DOHH2 (cell line): Measurements from ENCODE around the gene ACTRT2.

ENCODE experiments used
- H3F3A ChIP-seq: fragments of 200-600 bp; sonication (generic), shearing (Covaris generic); 2 replicates; pipeline ENCODE4 v1.6.0; 2016; ENCODE audit warnings: antibody characterized with exemption, mild to moderate bottlenecking; ENCODE audit not compliant: control insufficient read depth, insufficient read depth
- H3K27ac ChIP-seq: fragments of 200-600 bp; sonication (generic); 2 replicates; pipeline ENCODE4 v1.5.1; 2014; ENCODE audit warnings: low read depth, mild to moderate bottlenecking, low read length, moderate library complexity
- H3K27me3 ChIP-seq: fragments of 200-600 bp; sonication (generic); 2 replicates; pipeline ENCODE4 v1.6.1; 2014; ENCODE audit warnings: mild to moderate bottlenecking, low read length, mixed read lengths; ENCODE audit not compliant: control insufficient read depth
- H3K36me3 ChIP-seq: fragments of 200-600 bp; sonication (generic); 2 replicates; pipeline ENCODE4 v1.6.1; 2014; ENCODE audit warnings: mild to moderate bottlenecking, low read length, moderate library complexity, mixed read lengths; ENCODE audit not compliant: control insufficient read depth
- H3K4me1 ChIP-seq: fragments of 200-600 bp; sonication (generic); 2 replicates; pipeline ENCODE4 v1.6.1; 2014; ENCODE audit warnings: mild to moderate bottlenecking, low read length, mixed read lengths; ENCODE audit not compliant: control insufficient read depth
- H3K4me2 ChIP-seq: fragments of 200-600 bp; sonication (generic); 2 replicates; pipeline ENCODE4 v1.6.0; 2014; ENCODE audit warnings: mild to moderate bottlenecking, low read length, moderate library complexity
- H3K4me3 ChIP-seq: fragments of 200-600 bp; sonication (generic); 2 replicates; pipeline ENCODE4 v1.5.1; 2014; ENCODE audit warnings: mild to moderate bottlenecking, low read length, mixed read lengths
- H3K79me2 ChIP-seq: fragments of 200-600 bp; sonication (generic); 2 replicates; pipeline ENCODE4 v1.6.1; 2014; ENCODE audit warnings: mild to moderate bottlenecking, low read length, mixed read lengths; ENCODE audit not compliant: control insufficient read depth
- H3K9me2 ChIP-seq: fragments of 200-600 bp; sonication (generic); replicated peaks from 2 replicates; pipeline ENCODE4 v1.6.1; 2014; ENCODE audit warnings: mild to moderate bottlenecking, low read length, mixed read lengths; ENCODE audit not compliant: control insufficient read depth
- H3K9me3 ChIP-seq: fragments of 200-600 bp; sonication (generic); 2 replicates; pipeline ENCODE4 v1.6.1; 2014; ENCODE audit warnings: antibody characterized with exemption, low read length, mixed read lengths; ENCODE audit not compliant: control insufficient read depth, insufficient read depth
- H4K20me1 ChIP-seq: fragments of 200-600 bp; sonication (generic); 2 replicates; pipeline ENCODE4 v1.6.0; 2014; ENCODE audit warnings: low read depth, mild to moderate bottlenecking, antibody characterized with exemption, low read length, moderate library complexity; ENCODE audit not compliant: control insufficient read depth, insufficient read depth
- EZH2phosphoT487 ChIP-seq: fragments of 200-600 bp; sonication (generic); IDR thresholded peaks from 2 replicates; pipeline ENCODE4 v1.6.1; 2017; ENCODE audit warnings: borderline replicate concordance, mild to moderate bottlenecking, antibody characterized with exemption, low read length, moderate library complexity, mixed read lengths
- TF ChIP-seq, protein P1 (sequence below): fragments of 200-600 bp; sonication (generic); IDR thresholded peaks from one replicate; pipeline ENCODE4 v1.5.1; 2014; ENCODE audit warnings: antibody characterized with exemption, mild to moderate bottlenecking, low read depth, low read length; ENCODE audit not compliant: poor library complexity, severe bottlenecking

Gene ACTRT2

DNA sequence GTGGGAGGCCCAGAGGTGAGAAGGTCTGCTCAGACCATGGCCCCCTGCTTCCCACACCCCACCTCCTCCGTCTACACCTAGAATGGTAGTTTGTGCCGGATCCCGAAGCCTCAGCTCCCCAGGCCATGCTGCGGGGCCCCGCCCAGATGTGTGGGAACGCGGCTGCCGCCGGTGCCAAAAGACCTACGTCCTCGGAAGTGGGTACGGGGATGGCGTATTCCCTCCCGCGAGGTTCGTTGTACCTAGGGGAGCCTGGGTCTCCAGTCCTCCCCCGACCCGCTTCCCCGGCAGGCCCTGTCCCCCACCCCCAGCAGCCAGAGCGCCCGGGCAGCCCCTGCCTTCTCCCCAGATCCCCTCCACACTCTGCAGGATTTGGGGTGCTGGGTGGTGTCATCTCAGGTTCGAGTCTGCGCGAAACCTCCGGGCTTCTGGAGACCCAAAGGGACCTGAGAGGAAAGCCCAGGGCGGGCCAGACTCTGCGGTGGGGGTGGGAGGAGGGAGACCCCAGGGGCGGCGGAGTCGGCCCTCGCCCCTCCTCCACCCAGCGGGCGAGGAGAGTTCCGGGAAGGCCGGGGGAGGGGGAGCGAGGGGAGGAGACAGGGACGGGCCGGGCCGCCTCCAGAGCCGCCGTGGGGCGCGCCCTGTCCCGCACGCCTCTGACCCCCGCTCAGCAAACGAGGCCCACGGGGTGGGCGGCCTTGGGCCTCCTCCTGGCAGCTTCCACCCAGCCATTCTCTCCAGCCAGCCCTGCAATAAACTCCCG lies 41.5 kb downstream of the ACTRT2 start:
- H3K79me2 ChIP-seq, result no peaks in the 10 kb centered on the region
- no peaks in the 10 kb centered on the region for H3K4me1 ChIP-seq
- TF ChIP-seq, protein P1, sequence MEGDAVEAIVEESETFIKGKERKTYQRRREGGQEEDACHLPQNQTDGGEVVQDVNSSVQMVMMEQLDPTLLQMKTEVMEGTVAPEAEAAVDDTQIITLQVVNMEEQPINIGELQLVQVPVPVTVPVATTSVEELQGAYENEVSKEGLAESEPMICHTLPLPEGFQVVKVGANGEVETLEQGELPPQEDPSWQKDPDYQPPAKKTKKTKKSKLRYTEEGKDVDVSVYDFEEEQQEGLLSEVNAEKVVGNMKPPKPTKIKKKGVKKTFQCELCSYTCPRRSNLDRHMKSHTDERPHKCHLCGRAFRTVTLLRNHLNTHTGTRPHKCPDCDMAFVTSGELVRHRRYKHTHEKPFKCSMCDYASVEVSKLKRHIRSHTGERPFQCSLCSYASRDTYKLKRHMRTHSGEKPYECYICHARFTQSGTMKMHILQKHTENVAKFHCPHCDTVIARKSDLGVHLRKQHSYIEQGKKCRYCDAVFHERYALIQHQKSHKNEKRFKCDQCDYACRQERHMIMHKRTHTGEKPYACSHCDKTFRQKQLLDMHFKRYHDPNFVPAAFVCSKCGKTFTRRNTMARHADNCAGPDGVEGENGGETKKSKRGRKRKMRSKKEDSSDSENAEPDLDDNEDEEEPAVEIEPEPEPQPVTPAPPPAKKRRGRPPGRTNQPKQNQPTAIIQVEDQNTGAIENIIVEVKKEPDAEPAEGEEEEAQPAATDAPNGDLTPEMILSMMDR, result no peak
- TF ChIP-seq EZH2phosphoT487, result no peak
- H4K20me1 ChIP-seq, result no peaks in the 10 kb centered on the region
- peaks cover 8% of the 10 kb centered on the region; the same call in 1 of the 2 replicates for H3K9me3 ChIP-seq
- no peaks in the 10 kb centered on the region for H3K9me2 ChIP-seq
- no peak overlapping the region for H3K4me2 ChIP-seq
- peaks cover 2% of the 10 kb centered on the region; the same call in 1 of the 2 replicates for H3K27me3 ChIP-seq
- no peak overlapping the region for H3K4me3 ChIP-seq
- no peaks in the 10 kb centered on the region for H3F3A ChIP-seq
- H3K27ac ChIP-seq, result no peak overlapping the region
- no peaks in the 10 kb centered on the region for H3K36me3 ChIP-seq

DNA sequence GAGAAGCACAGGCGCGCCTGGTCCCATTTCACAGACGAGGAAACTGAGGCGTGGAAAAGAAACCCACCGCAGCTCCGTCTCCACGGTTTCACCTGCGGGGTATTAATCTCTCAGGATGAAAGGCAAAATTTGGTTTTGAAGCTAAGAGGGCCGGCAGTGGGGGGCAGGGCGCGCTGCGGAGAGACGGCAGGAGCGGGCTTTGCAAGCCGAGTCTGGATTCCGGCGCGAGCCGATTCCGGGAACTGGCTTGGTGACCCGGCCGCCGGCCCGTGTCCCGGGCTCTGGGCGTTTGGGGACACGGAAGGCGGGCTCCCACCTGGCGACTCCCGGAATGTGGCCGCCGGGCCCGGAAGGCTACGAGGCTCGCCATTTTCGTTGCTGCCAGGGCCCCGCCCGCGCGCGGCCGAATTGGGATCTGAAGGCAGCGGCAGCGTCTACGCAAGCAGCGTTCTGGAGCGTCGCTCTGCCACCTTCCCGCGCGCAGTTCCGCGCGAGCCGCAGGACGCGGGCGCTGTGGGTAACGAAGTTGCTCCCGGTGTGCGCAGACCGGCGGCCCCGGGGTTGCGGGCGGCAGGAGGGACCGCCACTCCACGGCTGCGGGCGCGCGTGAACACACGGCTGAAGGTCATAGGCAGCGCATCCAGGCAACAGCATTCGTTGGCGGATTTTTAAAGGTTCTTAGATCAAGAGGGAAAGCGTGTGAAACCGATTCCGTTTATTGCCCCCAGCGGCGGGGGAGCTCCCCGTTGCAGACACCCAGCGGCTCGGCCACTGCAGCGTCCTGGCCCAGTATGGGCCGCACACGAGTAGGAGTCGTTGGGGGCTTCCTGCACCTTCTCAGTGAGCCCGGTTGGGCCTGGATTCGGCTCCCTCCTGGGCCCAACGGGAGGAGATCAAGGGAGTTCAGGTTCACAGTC lies 42.4 kb downstream of the ACTRT2 start:
- Histone ChIP-seq H3K4me1 (no peaks in the 10 kb centered on the region), H3K27me3 (no peaks in the 10 kb centered on the region), H3K79me2 (no peaks in the 10 kb centered on the region), H3K36me3 (no peaks in the 10 kb centered on the region), H3K9me2 (no peaks in the 10 kb centered on the region), H3K4me2 (no peak overlapping the region), H3K4me3 (no peak overlapping the region), H4K20me1 (no peaks in the 10 kb centered on the region), H3K27ac (no peak overlapping the region), H3K9me3 (peaks cover 8% of the 10 kb centered on the region; the same call in 1 of the 2 replicates), H3F3A (no peaks in the 10 kb centered on the region)
- TF ChIP-seq, protein P1, result no peak
- TF ChIP-seq EZH2phosphoT487, result no peak

GRCh38 chr1:3064296-3064850 lies 43.1 kb downstream of the ACTRT2 start:
- Histone ChIP-seq H3K4me3 (no peak overlapping the region), H3F3A (no peaks in the 10 kb centered on the region), H3K4me1 (no peaks in the 10 kb centered on the region), H3K27me3 (no peaks in the 10 kb centered on the region), H4K20me1 (no peaks in the 10 kb centered on the region), H3K36me3 (no peaks in the 10 kb centered on the region), H3K79me2 (no peaks in the 10 kb centered on the region), H3K9me2 (no peaks in the 10 kb centered on the region), H3K27ac (no peak overlapping the region), H3K4me2 (no peak overlapping the region), H3K9me3 (peaks cover 8% of the 10 kb centered on the region; the same call in 1 of the 2 replicates)
- TF ChIP-seq, protein P1, result no peak
